IMR-90 (cell line): ENCODE data around the gene CYP4F8. TPM values are rescaled to one million over a fixed set of nuclear protein-coding genes. Genes with fewer than 3 reads are reported as not detected.

Experiments
- ATAC-seq: fragments of 200-7000 bp; cut with Tn5 transposase; 2 replicates; pipeline ENCODE4 v1.9.1; 2020; ENCODE audit warnings: low read depth, mild to moderate bottlenecking, moderate library complexity
- BruUV-seq: library from RNA; stranded (reverse); fragments of 400-500 nt; replicated peaks from 2 replicates; lab custom pipeline; 2021; lab: Mats Ljungman, UMichigan
- CTCF ChIA-PET: fragments of 300-600 bp; formaldehyde crosslinking; extraction: SDS; loops from one replicate; lab custom pipeline; 2021; ENCODE audit warnings: antibody characterized with exemption; lab: Yijun Ruan, JAX
- POLR2A ChIA-PET: fragments of 300-600 bp; sonication (Branson Sonifier 250); formaldehyde crosslinking; loops from one replicate; lab custom pipeline; 2022; ENCODE audit warnings: antibody characterized with exemption; ENCODE audit not compliant: unreplicated experiment; lab: Charles Lee
- DNase-seq: peaks from one replicate; pipeline ENCODE4 v3.0.0; 2013
- H2AFZ ChIP-seq: replicated peaks from 2 replicates; pipeline ENCODE3; 2013; ENCODE audit warnings: low read length, mild to moderate bottlenecking; ENCODE audit not compliant: poor library complexity
- H2AK5ac ChIP-seq: 2 replicates; pipeline ENCODE4 v1.6.1; 2013; ENCODE audit warnings: low read depth, low read length, inconsistent platforms
- H2AK9ac ChIP-seq: replicated peaks from 2 replicates; pipeline ENCODE3; 2013; ENCODE audit warnings: mild to moderate bottlenecking, low read depth, low read length, moderate library complexity; ENCODE audit not compliant: poor library complexity
- H2BK120ac ChIP-seq: 2 replicates; pipeline ENCODE4 v1.6.1; 2013; ENCODE audit warnings: low read depth, low read length, inconsistent platforms
- H2BK15ac ChIP-seq: 3 replicates; pipeline ENCODE4 v1.6.1; 2013; ENCODE audit warnings: low read depth, low read length, inconsistent platforms
- H2BK20ac ChIP-seq: 2 replicates; pipeline ENCODE4 v1.6.1; 2013; ENCODE audit warnings: low read depth, mild to moderate bottlenecking, inconsistent platforms, low read length, moderate library complexity
- H2BK5ac ChIP-seq: 2 replicates; pipeline ENCODE4 v1.6.1; 2013; ENCODE audit warnings: mild to moderate bottlenecking, low read depth, low read length, inconsistent platforms; ENCODE audit not compliant: poor library complexity, severe bottlenecking
- H3K14ac ChIP-seq: replicated peaks from 2 replicates; pipeline ENCODE4 v1.6.1; 2013; ENCODE audit warnings: low read depth, low read length, inconsistent platforms
- H3K18ac ChIP-seq: 2 replicates; pipeline ENCODE4 v1.6.1; 2013; ENCODE audit warnings: low read depth, low read length, control low read depth
- H3K23ac ChIP-seq: 2 replicates; pipeline ENCODE4 v1.6.1; 2013; ENCODE audit warnings: low read depth, low read length, inconsistent platforms
- H3K27ac ChIP-seq: 2 replicates; pipeline ENCODE4 v1.5.1; 2013; ENCODE audit warnings: mild to moderate bottlenecking, control low read depth, low read length; ENCODE audit not compliant: insufficient read depth
- H3K27me3 ChIP-seq: 2 replicates; pipeline ENCODE4 v1.6.1; 2013; ENCODE audit warnings: low read length; ENCODE audit not compliant: control insufficient read depth, insufficient read depth
- H3K36me3 ChIP-seq: 2 replicates; pipeline ENCODE4 v1.6.1; 2013; ENCODE audit warnings: low read length, mixed read lengths; ENCODE audit not compliant: control insufficient read depth, insufficient read depth
- H3K4ac ChIP-seq: 2 replicates; pipeline ENCODE4 v1.6.1; 2013; ENCODE audit warnings: low read depth, low read length, inconsistent platforms
- H3K4me1 ChIP-seq: 2 replicates; pipeline ENCODE4 v1.6.1; 2013; ENCODE audit warnings: low read length, mixed read lengths; ENCODE audit not compliant: control insufficient read depth, insufficient read depth
- H3K4me2 ChIP-seq: 2 replicates; pipeline ENCODE4 v1.6.1; 2013; ENCODE audit warnings: low read depth, mild to moderate bottlenecking, control low read depth, low read length, moderate library complexity
- H3K4me3 ChIP-seq: 2 replicates; pipeline ENCODE4 v1.5.1; 2013; ENCODE audit warnings: low read depth, mild to moderate bottlenecking, control low read depth, low read length, moderate library complexity; ENCODE audit not compliant: insufficient read depth
- H3K56ac ChIP-seq: 2 replicates; pipeline ENCODE4 v1.6.1; 2013; ENCODE audit warnings: low read length, inconsistent platforms; ENCODE audit not compliant: insufficient read depth; ENCODE audit errors: extremely low read depth
- H3K79me1 ChIP-seq, 2 experiments: 2 replicates each; pipeline ENCODE4 v1.6.1; 2013; ENCODE audit warnings: low read length in 2 of 2, inconsistent platforms in 1 of 2, low read depth in 1 of 2
- H3K9ac ChIP-seq: 2 replicates; pipeline ENCODE4 v1.6.1; 2013; ENCODE audit warnings: low read depth, low read length, control low read depth
- H3K9me1 ChIP-seq: 2 replicates; pipeline ENCODE4 v1.6.1; 2013; ENCODE audit warnings: low read length, inconsistent platforms; ENCODE audit not compliant: insufficient read depth
- H3K9me3 ChIP-seq: 2 replicates; pipeline ENCODE4 v1.6.1; 2013; ENCODE audit warnings: low read length; ENCODE audit not compliant: control insufficient read depth, insufficient read depth
- H4K20me1 ChIP-seq: 2 replicates; pipeline ENCODE4 v1.6.1; 2013; ENCODE audit warnings: low read length, inconsistent platforms; ENCODE audit not compliant: insufficient read depth
- H4K5ac ChIP-seq: 2 replicates; pipeline ENCODE4 v1.6.1; 2013; ENCODE audit warnings: mild to moderate bottlenecking, low read depth, low read length, control low read depth
- H4K8ac ChIP-seq, 2 experiments: 2 replicates each; pipeline ENCODE4 v1.6.1; 2013; ENCODE audit warnings: low read depth in 2 of 2, low read length in 2 of 2, control low read depth in 1 of 2, inconsistent platforms in 1 of 2
- H4K91ac ChIP-seq: 2 replicates; pipeline ENCODE4 v1.6.1; 2013; ENCODE audit warnings: low read depth, low read length, inconsistent platforms; ENCODE audit not compliant: insufficient read depth
- BHLHE40 ChIP-seq: fragments of 150-350 bp; IDR thresholded peaks from 2 replicates; pipeline ENCODE4 v1.6.1; 2016; ENCODE audit warnings: mild to moderate bottlenecking, low read depth, low read length
- CEBPB ChIP-seq: IDR thresholded peaks from 2 replicates; pipeline ENCODE4 v1.6.1; 2012; ENCODE audit warnings: low read depth, low read length, improper control_type of control experiment
- CHD1 ChIP-seq: IDR thresholded peaks from 2 replicates; pipeline ENCODE4 v1.6.1; 2012; ENCODE audit warnings: low read depth, low read length, improper control_type of control experiment
- FOS ChIP-seq: fragments of 150-350 bp; IDR thresholded peaks from 2 replicates; pipeline ENCODE4 v1.6.1; 2016; ENCODE audit warnings: low read depth, low read length
- MAFK ChIP-seq: IDR thresholded peaks from 2 replicates; pipeline ENCODE4 v1.6.1; 2012; ENCODE audit warnings: low read depth, low read length, improper control_type of control experiment
- MAZ ChIP-seq: IDR thresholded peaks from 2 replicates; pipeline ENCODE4 v1.6.1; 2012; ENCODE audit warnings: low read depth, mild to moderate bottlenecking, low read length, improper control_type of control experiment, moderate library complexity, borderline replicate concordance
- MXI1 ChIP-seq: IDR thresholded peaks from 2 replicates; pipeline ENCODE4 v1.6.1; 2012; ENCODE audit warnings: low read depth, mild to moderate bottlenecking, low read length, moderate library complexity, borderline replicate concordance
- NFE2L2 ChIP-seq: fragments of 150-350 bp; IDR thresholded peaks from 2 replicates; pipeline ENCODE4 v1.6.1; 2016; ENCODE audit warnings: low read depth, mild to moderate bottlenecking, low read length
- POLR2A ChIP-seq: IDR thresholded peaks from 2 replicates; pipeline ENCODE4 v1.6.1; 2012; ENCODE audit warnings: mild to moderate bottlenecking, low read depth, low read length
- RAD21 ChIP-seq: IDR thresholded peaks from 2 replicates; pipeline ENCODE4 v1.6.1; 2012; ENCODE audit warnings: low read length, improper control_type of control experiment
- RCOR1 ChIP-seq: IDR thresholded peaks from 2 replicates; pipeline ENCODE4 v1.6.1; 2012; ENCODE audit warnings: mild to moderate bottlenecking, low read length, improper control_type of control experiment; ENCODE audit not compliant: insufficient replicate concordance
- RFX5 ChIP-seq: IDR thresholded peaks from 2 replicates; pipeline ENCODE4 v1.8.0; 2012; ENCODE audit warnings: low read depth, mild to moderate bottlenecking, low read length, moderate library complexity
- SMC3 ChIP-seq: fragments of 150-350 bp; IDR thresholded peaks from 2 replicates; pipeline ENCODE4 v1.6.1; 2016; ENCODE audit warnings: low read depth, mild to moderate bottlenecking, antibody characterized with exemption, low read length, moderate library complexity
- WGBS, 2 experiments: methylation state at CpG; one replicate each; pipeline versions ENCODE4 v1.1.5 to v1.1.7; 2013; ENCODE audit warnings: missing lambda C conversion rate in 2 of 2; ENCODE audit not compliant: insufficient read length in 1 of 2; ENCODE audit errors: extremely low coverage in 2 of 2; 5-methylcytosine and 5-hydroxymethylcytosine counted together
- dilution Hi-C: fragments of 300-500 bp; cut with HindIII; formaldehyde crosslinking; loops from one replicate; pipeline ENCODE4 v1.14.3; 2018; ENCODE audit warnings: low sequenced_read_pairs; ENCODE audit not compliant: unreplicated experiment
- in situ Hi-C: fragments of 300-500 bp; cut with MboI; formaldehyde crosslinking; loops from 3 replicates; pipeline ENCODE4 v1.14.3; 2019; ENCODE audit warnings: low sequenced_read_pairs, inconsistent platforms, mixed read lengths
- intact Hi-C: fragments of 100-400 bp; cut with micrococcal nuclease; formaldehyde crosslinking; loops from 2 replicates; pipeline ENCODE4 v1.10.0; 2022
- polyA plus RNA-seq, 3 experiments: library from polyadenylated mRNA; depleted of rRNA; stranded (reverse); fragments of >200 nt; gene quantifications; 2 replicates each; pipeline ENCODE4 v1.2.3, GENCODE V29; 2012; ENCODE audit warnings: low replicate concordance in 1 of 3
- total RNA-seq: library from RNA; depleted of rRNA; stranded (reverse); fragments of >200 nt; gene quantifications from 2 replicates; pipeline ENCODE4 v1.2.3, GENCODE V29; 2012
- TF ChIP-seq, protein P1 (sequence below): conservative IDR thresholded peaks from 2 replicates; pipeline ENCODE4 v1.5.1; 2012; ENCODE audit warnings: mild to moderate bottlenecking, low read depth, low read length, improper control_type of control experiment
- TF ChIP-seq, protein P2 (sequence below): fragments of 150-350 bp; IDR thresholded peaks from 2 replicates; pipeline ENCODE4 v1.6.1; 2016; ENCODE audit warnings: low read depth, mild to moderate bottlenecking, low read length, moderate library complexity, borderline replicate concordance
- TF ChIP-seq, protein P3 (sequence below): fragments of 150-350 bp; IDR thresholded peaks from 2 replicates; pipeline ENCODE4 v1.6.1; 2017; ENCODE audit warnings: mild to moderate bottlenecking, antibody characterized with exemption, low read length, low read depth

The CYP4F8 gene
- total and polyA plus RNA-seq, 2 of the 4 experiments (the other 2 are of a cell fraction): not detected

DNA sequence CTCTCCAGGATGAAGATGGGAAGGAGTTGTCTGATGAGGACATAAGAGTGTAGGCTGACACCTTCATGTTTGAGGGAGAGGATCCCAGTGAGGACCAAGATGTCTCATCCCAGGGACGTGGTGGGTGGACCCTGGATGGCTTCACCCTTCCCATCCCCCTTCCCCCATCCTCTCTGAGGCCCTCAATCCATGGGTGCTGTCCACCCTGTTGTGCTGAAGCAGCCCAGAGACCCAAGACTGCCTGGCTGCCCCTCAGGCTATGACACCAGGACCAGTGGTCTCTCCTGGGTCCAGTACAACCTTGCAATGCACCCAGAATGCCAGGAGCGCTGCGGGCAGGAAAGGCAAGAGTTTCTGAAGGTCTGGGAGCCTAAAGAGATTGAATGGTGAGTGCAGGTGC lies 54.4 kb downstream of the CYP4F8 start:
- BruUV-seq: no TSS peak
- no peak overlapping the region for H2BK15ac ChIP-seq
- intact Hi-C loops (no loop called here), in situ Hi-C loops (no loop called here), dilution Hi-C loops (no loop called here)
- DNase-seq: no peak
- TF ChIP-seq MXI1 (no peak), MAFK (no peak), RAD21 (no peak), SMC3 (no peak), RFX5 (no peak), BHLHE40 (no peak), FOS (no peak), NFE2L2 (no peak), POLR2A (no peak), RCOR1 (no peak), CEBPB (no peak), CHD1 (no peak), MAZ (no peak)
- TF ChIP-seq, protein P1, sequence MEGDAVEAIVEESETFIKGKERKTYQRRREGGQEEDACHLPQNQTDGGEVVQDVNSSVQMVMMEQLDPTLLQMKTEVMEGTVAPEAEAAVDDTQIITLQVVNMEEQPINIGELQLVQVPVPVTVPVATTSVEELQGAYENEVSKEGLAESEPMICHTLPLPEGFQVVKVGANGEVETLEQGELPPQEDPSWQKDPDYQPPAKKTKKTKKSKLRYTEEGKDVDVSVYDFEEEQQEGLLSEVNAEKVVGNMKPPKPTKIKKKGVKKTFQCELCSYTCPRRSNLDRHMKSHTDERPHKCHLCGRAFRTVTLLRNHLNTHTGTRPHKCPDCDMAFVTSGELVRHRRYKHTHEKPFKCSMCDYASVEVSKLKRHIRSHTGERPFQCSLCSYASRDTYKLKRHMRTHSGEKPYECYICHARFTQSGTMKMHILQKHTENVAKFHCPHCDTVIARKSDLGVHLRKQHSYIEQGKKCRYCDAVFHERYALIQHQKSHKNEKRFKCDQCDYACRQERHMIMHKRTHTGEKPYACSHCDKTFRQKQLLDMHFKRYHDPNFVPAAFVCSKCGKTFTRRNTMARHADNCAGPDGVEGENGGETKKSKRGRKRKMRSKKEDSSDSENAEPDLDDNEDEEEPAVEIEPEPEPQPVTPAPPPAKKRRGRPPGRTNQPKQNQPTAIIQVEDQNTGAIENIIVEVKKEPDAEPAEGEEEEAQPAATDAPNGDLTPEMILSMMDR: no peak
- TF ChIP-seq, protein P2, sequence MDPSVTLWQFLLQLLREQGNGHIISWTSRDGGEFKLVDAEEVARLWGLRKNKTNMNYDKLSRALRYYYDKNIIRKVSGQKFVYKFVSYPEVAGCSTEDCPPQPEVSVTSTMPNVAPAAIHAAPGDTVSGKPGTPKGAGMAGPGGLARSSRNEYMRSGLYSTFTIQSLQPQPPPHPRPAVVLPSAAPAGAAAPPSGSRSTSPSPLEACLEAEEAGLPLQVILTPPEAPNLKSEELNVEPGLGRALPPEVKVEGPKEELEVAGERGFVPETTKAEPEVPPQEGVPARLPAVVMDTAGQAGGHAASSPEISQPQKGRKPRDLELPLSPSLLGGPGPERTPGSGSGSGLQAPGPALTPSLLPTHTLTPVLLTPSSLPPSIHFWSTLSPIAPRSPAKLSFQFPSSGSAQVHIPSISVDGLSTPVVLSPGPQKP: no peak
- TF ChIP-seq, protein P3, sequence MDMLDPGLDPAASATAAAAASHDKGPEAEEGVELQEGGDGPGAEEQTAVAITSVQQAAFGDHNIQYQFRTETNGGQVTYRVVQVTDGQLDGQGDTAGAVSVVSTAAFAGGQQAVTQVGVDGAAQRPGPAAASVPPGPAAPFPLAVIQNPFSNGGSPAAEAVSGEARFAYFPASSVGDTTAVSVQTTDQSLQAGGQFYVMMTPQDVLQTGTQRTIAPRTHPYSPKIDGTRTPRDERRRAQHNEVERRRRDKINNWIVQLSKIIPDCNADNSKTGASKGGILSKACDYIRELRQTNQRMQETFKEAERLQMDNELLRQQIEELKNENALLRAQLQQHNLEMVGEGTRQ: no peak
- H3K14ac ChIP-seq: no peak overlapping the region
- H2BK120ac ChIP-seq: no peak overlapping the region
- H3K56ac ChIP-seq: no peak overlapping the region
- no peak overlapping the region for H2BK20ac ChIP-seq
- no peak overlapping the region for H3K27ac ChIP-seq
- ChIA-PET CTCF (no interaction called here), POLR2A (no interaction called here)
- H4K20me1 ChIP-seq: no peaks in the 10 kb centered on the region
- H3K79me1 ChIP-seq: no peaks in the 10 kb centered on the region
- no peaks in the 10 kb centered on the region for H3K9me1 ChIP-seq
- H2AK9ac ChIP-seq: no peak overlapping the region
- H4K8ac ChIP-seq: no peak overlapping the region
- H3K4me3 ChIP-seq: no peak overlapping the region
- H3K23ac ChIP-seq: no peak overlapping the region
- H4K5ac ChIP-seq: no peak overlapping the region
- no peak overlapping the region for H2AK5ac ChIP-seq
- no peak overlapping the region for H4K91ac ChIP-seq
- no peaks in the 10 kb centered on the region for H3K36me3 ChIP-seq
- no peak overlapping the region for H3K18ac ChIP-seq
- H3K9me3 ChIP-seq: peaks cover 17% of the 10 kb centered on the region
- no peak for ATAC-seq
- H3K4me2 ChIP-seq: no peak overlapping the region
- H2AFZ ChIP-seq: no peak overlapping the region
- no peaks in the 10 kb centered on the region for H3K27me3 ChIP-seq
- no peak overlapping the region for H3K9ac ChIP-seq
- no peak overlapping the region for H2BK5ac ChIP-seq
- WGBS, 2 experiments: 100% methylated on average over 1 of the region's 3 CpGs; no CpG with 5 or more reads in 1 of the 2 experiments
- no peak overlapping the region for H3K4ac ChIP-seq
- H3K4me1 ChIP-seq: no peaks in the 10 kb centered on the region
